DND-41 (cell line): ENCODE results near the gene TAS2R16.

ENCODE experiments used
- ATAC-seq: fragments of 200-7000 bp; cut with Tn5 transposase; 3 replicates; pipeline ENCODE4 v1.9.1; 2021; ENCODE audit warnings: low read depth; ENCODE audit not compliant: insufficient read depth
- DNase-seq: peaks from one replicate; pipeline ENCODE4 v3.0.0-alpha.2; 2020
- H2AFZ ChIP-seq: 2 replicates; pipeline ENCODE4 v1.6.0; 2012; ENCODE audit warnings: low read depth, low read length
- H3K27ac ChIP-seq: 2 replicates; pipeline ENCODE4 v1.5.1; 2012; ENCODE audit warnings: low read length, inconsistent platforms
- H3K27me3 ChIP-seq: fragments of 200-600 bp; sonication (generic); 2 replicates; pipeline ENCODE4 v1.6.0; 2012; ENCODE audit warnings: low read length, mild to moderate bottlenecking, inconsistent platforms; ENCODE audit not compliant: insufficient read depth, poor library complexity
- H3K36me3 ChIP-seq: 2 replicates; pipeline ENCODE4 v1.5.1; 2012; ENCODE audit warnings: low read length, inconsistent platforms; ENCODE audit not compliant: insufficient read depth
- H3K4me1 ChIP-seq: 2 replicates; pipeline ENCODE4 v1.5.1; 2012; ENCODE audit warnings: mild to moderate bottlenecking, low read length; ENCODE audit not compliant: insufficient read depth
- H3K4me2 ChIP-seq: 2 replicates; pipeline ENCODE4 v1.6.0; 2012; ENCODE audit warnings: mild to moderate bottlenecking, moderate library complexity, low read length, inconsistent platforms; ENCODE audit not compliant: insufficient read depth
- H3K4me3 ChIP-seq, 2 experiments: fragments of 200-600 bp in 1 of 2; shearing (Covaris generic) in 1 of 2; 2 replicates each; pipeline ENCODE4 v1.5.1; 2012 to 2016; ENCODE audit warnings: inconsistent platforms in 2 of 2, low read length in 2 of 2, mild to moderate bottlenecking in 2 of 2, low read depth in 1 of 2, moderate library complexity in 1 of 2
- H3K79me2 ChIP-seq: 2 replicates; pipeline ENCODE4 v1.6.0; 2012; ENCODE audit warnings: low read length, inconsistent platforms; ENCODE audit not compliant: insufficient read depth
- H3K9ac ChIP-seq: 2 replicates; pipeline ENCODE4 v1.6.0; 2012; ENCODE audit warnings: low read depth, mild to moderate bottlenecking, inconsistent platforms, low read length, moderate library complexity
- H3K9me3 ChIP-seq: 2 replicates; pipeline ENCODE4 v1.5.1; 2012; ENCODE audit warnings: low read length, moderate library complexity, mild to moderate bottlenecking, inconsistent platforms; ENCODE audit not compliant: insufficient read depth, severe bottlenecking
- H4K20me1 ChIP-seq: 2 replicates; pipeline ENCODE4 v1.6.0; 2012; ENCODE audit warnings: low read length; ENCODE audit not compliant: insufficient read depth
- CTCF ChIP-seq: IDR thresholded peaks from 2 replicates; pipeline ENCODE4 v1.5.1; 2012; ENCODE audit warnings: borderline replicate concordance, low read length, moderate library complexity, mild to moderate bottlenecking; ENCODE audit not compliant: poor library complexity, severe bottlenecking; ENCODE audit errors: extremely low read depth
- EZH2 ChIP-seq: IDR thresholded peaks from 3 replicates; pipeline ENCODE4 v1.6.1; 2012; ENCODE audit warnings: borderline replicate concordance, low read depth, mild to moderate bottlenecking, moderate library complexity, low read length, inconsistent platforms; ENCODE audit not compliant: severe bottlenecking

TAS2R16 gene

GRCh38 chr7:123003539-123004126 lies 8.1 kb upstream of the TAS2R16 start:
- no peaks in the 10 kb centered on the region for H3K27me3 ChIP-seq
- H2AFZ ChIP-seq = no peak overlapping the region
- no peak for ATAC-seq
- H3K27ac ChIP-seq = no peak overlapping the region
- H3K4me3 ChIP-seq = no peak overlapping the region
- no peaks in the 10 kb centered on the region for H4K20me1 ChIP-seq
- no peaks in the 10 kb centered on the region for H3K79me2 ChIP-seq
- H3K4me2 ChIP-seq = no peak overlapping the region
- H3K9me3 ChIP-seq = no peaks in the 10 kb centered on the region
- H3K36me3 ChIP-seq = no peaks in the 10 kb centered on the region
- TF ChIP-seq CTCF (no peak), EZH2 (no peak)
- DNase-seq = no peak
- H3K4me1 ChIP-seq = no peaks in the 10 kb centered on the region
- H3K9ac ChIP-seq = no peak overlapping the region

- H4K20me1 ChIP-seq = no peaks in the 10 kb centered on the region
Observed at GRCh38 chr7:122989577-122989976, 5.9 kb downstream of the TAS2R16 start.

GRCh38 chr7:122989041-122989440 lies 6.5 kb downstream of the TAS2R16 start:
- no peaks in the 10 kb centered on the region for H3K4me1 ChIP-seq
- TF ChIP-seq CTCF (no peak), EZH2 (no peak)

More at GRCh38 chr7:122989577-122989976, 5.9 kb downstream of the TAS2R16 start:
- Histone ChIP-seq H3K9ac (no peak overlapping the region), H3K4me3 (no peak overlapping the region), H3K27me3 (no peaks in the 10 kb centered on the region), H3K4me2 (no peak overlapping the region), H3K27ac (no peak overlapping the region), H3K36me3 (no peaks in the 10 kb centered on the region), H3K79me2 (no peaks in the 10 kb centered on the region), H2AFZ (no peak overlapping the region), H3K9me3 (no peaks in the 10 kb centered on the region), H3K4me1 (no peaks in the 10 kb centered on the region)
- DNase-seq (no peak), ATAC-seq (no peak)
- TF ChIP-seq CTCF (no peak), EZH2 (no peak)

More at GRCh38 chr7:122989041-122989440, 6.5 kb downstream of the TAS2R16 start:
- ATAC-seq = no peak
- H3K36me3 ChIP-seq = no peaks in the 10 kb centered on the region
- no peak overlapping the region for H3K4me2 ChIP-seq
- H3K9ac ChIP-seq = no peak overlapping the region
- no peak overlapping the region for H2AFZ ChIP-seq
- DNase-seq = no peak
- no peaks in the 10 kb centered on the region for H3K27me3 ChIP-seq
- H4K20me1 ChIP-seq = no peaks in the 10 kb centered on the region
- no peaks in the 10 kb centered on the region for H3K9me3 ChIP-seq
- no peaks in the 10 kb centered on the region for H3K79me2 ChIP-seq
- no peak overlapping the region for H3K4me3 ChIP-seq
- no peak overlapping the region for H3K27ac ChIP-seq
